GM19328 (cell line): Measurements from ENCODE around the gene STRN.
"Not testable (repeated sequence)": the region's sequence is repeated elsewhere in the genome, so short reads cannot be mapped to it uniquely, and the experiment has no call there.

Source experiments
- ATAC-seq: cut with Tn5 transposase; IDR thresholded peaks from one replicate; pipeline ENCODE4 v1.9.1; 2021; ENCODE audit warnings: mild to moderate bottlenecking, moderate library complexity; ENCODE audit not compliant: unreplicated experiment

The STRN gene

DNA sequence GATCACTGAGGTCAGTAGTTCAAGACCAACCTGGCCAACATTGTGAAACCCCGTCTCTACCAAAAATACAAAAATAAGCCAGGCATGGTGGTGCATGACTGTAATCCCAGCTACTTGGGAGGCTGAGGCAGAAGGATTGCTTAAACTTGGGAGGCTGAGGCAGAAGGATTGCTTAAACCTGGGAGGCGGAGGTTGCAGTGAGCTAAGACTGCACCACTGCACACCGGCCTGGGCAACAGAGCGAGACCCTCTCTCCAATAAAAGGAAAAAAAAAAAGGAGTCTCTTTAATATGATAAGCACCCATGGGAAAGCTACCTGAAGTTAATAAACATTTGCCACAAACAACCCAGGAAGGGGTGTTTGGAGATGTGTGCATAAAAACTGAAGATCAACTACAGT, 2.6 kb downstream of the STRN start:
- no peak for ATAC-seq

DNA sequence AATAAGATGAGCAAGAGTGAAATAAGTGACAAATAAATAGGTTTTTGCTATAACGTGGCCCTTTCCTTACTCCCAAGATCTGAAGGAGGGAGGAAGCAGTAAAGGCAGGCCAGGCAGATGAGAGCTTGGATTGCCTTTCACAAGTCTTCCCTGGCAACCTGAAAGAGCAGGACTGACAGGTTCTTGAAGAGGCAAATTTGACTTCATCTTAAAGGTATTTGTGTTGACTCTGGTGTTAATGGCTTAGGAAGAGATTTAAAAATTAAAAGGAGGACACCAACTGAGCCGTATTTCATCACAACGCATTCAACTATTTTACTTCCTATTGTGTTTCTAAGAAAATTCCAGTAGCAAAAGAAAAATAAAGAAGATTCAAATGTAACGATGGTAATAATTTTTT, 3.2 kb downstream of the STRN start:
- no peak for ATAC-seq

DNA sequence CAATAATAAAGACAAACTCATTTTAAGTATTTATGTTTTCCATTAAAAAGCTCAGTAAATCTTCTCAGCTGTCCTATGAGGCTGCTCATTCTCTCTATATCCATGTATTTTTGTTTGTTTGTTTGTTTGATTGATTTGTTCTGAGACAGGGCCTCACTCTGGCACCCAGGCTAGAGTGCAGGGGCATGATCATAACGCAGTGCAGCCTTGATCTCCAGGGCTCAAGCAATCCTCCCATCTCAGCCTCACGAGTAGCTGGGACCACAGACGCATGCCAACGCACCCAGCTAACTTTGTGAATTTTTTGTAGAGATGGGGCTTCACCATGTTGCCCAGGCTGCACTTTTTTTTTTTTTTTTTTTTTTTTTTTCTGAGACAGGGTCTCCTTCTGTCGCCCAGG, 5.6 kb downstream of the STRN start:
- ATAC-seq, result no peak

DNA sequence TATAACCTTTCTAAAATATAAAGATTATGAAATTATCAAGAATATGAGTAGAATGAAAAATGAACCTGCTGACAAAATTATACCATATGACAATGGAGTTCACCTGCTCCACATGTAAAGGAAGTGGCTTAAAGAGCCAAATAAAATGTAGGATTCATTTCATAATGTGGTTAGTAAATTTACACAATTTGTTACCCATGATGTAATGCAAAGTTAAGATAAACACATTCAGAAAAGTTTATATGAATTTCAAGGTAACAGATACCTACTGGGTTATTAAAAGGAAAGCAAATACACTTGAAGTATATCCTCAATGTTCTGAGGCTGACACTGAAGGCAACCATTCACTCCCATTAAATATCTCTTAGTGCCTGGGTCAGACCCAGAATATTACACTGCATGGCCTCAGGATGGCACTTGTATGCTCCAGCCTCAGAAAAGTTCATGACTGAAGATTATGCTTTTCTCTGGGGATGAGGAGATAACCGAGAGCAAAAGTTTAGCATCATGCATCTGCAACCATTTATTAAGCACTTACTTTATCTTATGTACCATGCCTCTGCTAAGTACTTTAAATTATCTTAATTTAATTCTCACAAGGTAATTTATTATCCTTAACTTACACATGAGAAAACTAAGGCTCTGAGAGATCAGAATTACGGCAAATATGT, 6.2 kb downstream of the STRN start:
- ATAC-seq, result no peak

DNA sequence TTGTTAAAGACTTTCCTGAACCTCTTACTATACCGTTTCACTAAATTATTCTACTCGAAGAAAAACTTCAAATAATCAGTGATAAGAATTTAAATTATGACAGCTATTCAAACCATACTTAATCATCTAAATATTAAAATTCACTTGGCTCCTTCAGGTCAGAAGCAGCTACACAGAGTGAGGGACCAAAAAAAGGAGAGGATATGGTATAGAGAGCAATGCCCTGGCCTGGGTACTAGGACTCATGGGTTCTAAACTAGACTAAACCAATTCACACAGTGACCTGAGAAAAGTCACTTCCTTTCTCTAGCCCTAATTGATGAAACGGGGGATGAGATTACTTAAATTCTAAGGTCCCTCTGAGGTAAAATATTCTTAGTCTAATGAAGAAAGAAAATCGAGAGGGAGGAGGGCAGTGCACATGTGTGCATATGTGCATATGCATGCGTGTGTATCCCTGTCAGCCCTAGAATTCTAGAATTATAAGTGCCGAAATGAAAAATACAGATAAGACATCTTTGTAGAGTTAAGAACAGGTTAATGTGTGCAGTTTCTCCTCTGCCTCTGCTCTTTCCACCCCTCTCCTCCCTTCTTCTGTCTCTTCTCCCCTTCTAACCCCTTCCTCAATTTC, 11.2 kb downstream of the STRN start:
- ATAC-seq, result no peak

DNA sequence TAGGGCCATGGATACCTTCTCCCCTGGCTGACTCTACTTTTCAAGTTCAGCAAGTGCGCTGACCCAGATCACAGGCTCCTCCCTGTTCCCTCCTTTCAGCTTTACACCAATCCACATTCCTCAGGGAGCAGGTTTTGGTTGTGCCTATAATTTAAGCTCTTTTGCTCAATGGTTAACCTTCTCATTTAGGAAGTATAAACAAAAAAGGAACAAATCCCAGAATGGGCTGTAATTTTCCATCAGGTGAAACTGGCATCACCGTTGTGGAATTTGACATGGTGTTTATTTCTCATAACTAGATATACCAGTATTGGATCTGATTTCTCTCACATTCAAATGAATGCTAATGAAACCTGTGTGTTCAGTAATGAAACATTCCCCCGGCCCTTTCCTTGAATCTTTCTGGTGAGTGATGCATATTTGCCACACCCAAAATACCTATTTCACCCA, 13.6 kb downstream of the STRN start:
- no peak for ATAC-seq

DNA sequence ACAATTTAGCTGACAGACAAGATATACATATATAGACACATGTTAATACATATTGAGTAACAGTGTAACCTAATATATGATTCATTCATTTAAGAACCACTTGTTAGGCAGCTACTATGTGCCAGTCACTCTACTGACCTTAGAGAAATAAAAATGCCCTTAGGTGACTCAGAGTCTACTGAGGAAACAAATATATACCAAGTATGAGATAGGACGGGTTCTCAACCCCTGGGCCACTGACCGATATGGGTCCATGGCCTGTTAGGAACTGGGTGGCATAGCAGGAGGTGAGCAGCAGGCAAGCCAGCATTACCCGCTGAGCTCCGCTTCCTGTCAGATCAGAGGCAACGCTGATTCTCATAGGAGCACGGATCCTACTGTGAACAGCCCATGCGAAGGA, 14.8 kb downstream of the STRN start:
- no peak for ATAC-seq

DNA sequence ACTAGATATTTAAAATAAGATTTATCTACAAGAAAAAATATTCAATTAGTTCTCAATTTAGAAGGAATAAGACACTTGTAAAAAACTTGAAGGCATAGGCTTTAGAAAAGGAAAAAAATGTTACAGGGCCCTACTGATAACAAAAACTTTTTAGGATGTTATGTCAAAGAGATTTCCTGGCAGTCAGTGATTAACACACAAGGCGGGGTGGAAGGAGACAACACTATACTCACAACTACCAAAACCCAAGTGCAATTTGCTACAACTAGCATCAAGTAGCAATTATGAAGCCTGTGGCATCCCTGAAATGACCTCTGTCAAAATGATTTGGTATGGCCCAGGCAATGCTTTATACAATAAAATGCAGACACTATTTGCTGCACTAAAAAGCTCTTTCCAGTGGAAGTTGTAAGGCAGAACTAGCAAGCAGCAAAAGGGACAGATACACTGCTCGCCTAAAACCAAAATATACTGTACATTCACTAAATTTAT, 15.3 kb downstream of the STRN start:
- ATAC-seq, result no peak

DNA sequence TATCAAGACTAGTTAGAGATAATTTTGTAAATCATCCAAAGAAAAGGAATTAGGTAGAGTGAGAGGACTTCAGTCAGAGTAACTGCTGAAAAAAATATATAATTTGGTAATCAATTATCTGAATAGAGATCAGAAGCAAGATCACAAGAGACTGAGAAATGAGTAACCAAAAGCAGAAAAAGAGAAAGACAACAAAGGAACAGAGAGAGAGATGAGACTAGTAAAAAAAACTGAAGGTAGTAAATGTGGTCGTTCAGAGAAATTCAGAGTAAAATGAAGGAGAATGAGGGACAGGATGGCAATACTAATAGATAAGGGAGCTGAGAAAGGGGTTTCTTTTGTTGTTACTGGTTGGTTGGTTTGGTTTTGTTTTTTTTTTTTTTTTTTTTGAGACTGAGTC, 16.5 kb downstream of the STRN start:
- no peak for ATAC-seq

DNA sequence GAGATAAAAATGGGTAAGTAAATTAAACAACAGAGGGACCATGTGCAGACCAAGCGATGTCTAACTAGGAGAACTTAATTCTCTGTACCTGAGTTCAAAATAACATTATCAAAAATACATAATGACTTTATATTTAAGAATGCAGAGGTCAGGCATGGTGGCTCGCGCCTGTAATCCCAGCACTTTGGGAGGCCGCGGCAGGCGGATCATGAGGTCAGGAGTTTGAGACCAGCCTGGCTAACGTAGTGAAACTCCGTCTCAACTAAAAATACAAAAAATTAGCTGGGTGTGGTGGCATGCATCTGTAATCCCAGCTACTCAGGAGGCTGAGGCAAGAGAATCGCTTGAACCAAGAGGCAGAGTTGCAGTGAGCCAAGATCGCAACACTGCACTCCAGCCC, 21.1 kb downstream of the STRN start:
- not testable (repeated sequence) for ATAC-seq

DNA sequence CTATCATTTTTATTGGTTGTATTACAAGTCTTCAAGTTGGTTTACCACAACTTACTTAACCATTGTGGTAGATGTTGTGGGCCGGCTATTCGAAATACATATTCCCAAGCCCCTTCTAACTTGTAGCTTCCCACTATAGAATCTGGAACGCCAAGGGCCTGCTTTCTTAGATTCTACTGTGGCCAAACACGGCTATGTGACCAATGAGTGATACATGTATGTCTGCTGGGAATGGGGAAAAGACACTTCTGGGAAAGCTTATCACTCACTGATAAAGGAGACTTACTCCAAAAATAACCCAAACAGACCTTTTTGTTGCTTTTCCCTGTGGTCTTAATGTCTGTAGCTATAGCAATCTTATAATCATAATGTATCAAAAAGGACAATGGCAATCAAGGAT, 24.5 kb downstream of the STRN start:
- no peak for ATAC-seq

DNA sequence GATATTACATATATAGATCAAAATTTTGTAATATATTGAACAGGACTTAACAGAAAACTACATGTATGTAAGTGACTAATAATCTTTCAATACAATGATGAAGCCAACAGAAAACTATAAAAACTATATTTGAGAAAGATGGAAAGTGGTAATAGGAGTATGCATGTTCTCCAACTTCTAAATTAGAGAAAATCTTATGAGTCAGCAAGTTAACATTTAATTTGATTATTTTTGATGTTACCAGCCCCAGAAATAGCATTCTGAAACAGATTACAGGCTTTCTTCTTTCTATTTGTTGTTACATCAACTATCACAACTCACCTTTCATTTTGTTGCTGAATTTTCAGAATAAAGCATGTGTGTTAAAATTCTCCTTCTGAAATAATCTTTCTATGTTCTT, 29.8 kb downstream of the STRN start:
- ATAC-seq, result not testable (repeated sequence)

DNA sequence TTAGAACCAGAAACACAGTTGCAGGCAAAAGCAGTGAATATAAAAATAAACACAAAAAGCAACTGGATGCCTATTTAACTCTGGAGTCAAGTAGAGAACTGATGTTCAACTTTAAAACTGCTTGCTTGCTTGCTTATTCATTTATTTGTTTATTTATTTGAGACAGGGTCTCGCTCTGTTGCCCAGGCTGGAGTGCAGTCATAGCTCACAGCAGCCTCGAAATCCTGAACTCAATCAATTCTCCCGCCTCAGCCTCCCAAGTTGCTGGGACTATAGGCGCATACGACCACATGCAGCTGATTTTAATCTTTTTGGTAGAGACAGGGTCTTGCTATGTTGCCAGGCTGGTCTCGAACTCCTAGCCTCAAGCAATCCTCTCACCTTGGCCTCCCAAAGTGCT, 34.6 kb downstream of the STRN start:
- ATAC-seq, result not testable (repeated sequence)

DNA sequence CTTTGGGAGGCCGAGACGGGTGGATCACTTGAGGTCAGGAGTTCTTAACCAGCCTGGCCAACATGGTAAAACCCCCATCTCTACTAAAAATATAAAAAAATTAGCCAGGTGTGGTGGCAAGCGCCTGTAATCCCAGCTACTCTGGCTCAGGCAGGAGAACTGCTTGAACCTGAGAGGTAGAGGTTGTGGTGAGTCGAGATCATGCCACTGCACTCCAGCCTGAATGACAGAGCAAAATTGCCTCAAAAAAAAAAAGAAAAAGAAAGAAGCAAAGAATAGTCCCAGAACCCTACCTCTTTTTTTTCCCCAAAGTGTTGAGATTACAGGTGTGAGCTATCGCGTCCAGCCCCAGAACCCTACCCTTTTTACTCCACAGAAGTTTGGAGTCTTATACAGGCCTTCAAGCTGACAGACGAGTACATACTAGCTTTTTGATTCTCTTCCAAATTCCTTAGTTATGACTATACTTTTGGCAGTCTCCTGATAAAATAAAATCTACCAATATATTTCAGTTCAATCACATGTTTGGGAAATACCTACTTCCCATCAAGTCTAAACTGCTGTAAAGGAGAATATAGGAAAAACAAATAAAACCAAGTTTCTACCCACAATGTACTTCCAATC, 35.4 kb downstream of the STRN start:
- not testable (repeated sequence) for ATAC-seq

DNA sequence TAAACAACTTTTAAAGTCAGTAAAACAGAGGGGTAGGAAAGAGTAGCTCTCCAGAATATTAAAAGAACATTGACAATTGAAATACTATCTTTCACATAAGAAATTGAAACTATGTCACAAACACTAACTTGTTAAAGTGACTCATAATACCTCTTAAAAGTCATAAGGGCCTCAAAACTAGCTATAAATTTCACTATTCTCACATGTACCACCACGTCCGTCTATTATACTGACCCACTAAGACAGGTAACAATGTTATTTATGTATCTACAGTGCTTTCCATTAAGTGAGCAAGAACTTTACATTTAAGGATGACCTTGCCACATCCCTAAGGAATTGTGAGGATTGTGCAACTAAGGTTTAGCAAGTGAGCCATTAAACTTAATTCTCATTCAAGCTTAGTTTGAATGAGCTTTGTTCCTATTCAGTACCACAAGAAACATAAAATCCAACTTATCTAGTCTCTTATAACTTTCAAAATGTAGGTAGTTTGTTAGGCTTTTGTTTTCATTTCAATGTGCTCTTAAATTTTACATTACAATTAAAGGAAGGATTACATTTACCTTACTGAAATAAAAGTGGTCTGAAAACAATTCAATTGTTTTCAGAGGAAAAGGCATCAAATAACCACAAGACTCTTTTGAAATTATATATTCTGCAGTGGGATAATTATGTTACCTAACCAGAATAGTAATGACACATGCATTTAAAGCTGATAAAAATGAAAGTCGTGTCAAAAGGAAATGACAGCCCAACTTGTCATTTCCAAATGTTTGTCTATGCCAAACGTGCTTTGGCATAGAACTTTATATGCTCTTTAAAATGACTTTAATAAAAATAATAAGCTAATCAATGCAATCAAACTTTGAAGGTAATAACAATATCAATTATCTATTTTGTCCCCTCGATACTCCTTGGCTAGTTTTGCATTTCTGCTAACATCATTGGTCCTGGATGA, 39.9 kb downstream of the STRN start:
- ATAC-seq, result not testable (repeated sequence)

DNA sequence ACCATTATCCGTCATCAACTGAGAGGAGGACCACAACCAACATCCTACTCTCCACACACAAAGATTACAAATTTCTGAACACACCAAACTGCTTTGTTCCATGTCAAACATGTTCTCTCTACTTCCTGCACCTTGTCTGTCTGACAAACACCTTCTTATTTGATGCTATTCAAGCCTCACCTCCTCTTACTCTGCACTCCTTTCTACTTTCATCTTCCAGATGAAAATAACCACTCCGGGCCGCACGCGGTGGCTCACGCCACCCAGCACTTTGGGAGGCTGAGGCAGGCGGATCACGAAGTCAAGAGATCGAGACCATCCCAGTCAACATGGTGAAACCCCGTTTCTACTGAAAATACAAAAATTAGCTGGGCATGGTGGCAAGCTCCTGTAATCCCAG, 43.7 kb downstream of the STRN start:
- ATAC-seq, result not testable (repeated sequence)

DNA sequence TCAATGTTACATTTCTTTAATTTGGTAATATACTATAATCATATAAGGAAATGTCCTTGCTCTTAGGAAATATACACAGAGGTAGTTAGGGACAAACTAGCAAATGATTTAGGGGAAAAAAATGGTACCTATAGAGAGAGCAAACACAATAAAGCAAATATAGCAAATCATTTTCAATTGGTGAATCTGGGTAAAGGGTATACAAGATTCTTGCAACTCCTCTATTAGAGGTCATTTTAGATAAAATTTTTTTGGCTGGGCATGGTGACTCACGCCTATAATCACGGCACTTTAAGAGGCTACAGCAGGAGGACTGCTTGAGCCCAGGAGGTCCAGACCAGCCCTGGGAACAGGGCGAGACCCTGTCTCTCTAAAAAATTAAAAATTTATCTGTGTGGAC, 44.4 kb downstream of the STRN start:
- no peak for ATAC-seq

DNA sequence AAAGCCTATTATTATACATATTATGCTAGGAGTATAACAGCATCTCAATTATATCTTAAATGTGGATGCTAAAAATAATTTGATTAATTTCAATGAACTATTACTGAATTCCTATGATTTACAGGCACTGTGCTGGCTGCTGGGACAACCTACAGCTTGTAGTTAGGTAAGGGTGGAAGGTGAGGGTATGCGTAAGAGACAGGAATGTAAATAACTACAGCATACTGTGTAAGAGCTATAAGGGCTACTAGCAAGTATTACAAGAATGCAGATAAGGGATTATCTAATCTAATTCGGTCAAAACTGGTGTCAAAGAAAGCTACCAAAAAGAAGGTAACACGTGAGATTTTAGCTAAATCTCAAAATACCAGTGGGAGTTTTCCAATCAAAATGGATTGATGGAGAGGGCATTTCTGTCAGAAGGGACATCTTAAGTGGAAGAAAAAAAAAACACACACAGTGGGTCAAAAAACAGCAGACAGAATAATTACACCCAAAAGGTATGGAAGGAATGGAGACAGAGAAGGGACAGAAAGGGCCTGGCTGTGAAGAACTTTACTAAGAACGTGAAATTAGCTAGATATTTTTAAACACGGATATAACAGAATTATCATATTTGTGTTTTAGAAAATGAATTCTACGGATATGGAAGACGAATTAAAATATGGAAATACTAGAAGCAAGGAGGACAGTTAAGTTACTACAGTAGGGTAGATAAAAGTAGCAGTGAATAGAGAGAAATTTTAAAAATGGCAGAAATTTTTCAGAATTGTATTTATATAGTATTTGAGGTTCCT, 47.1 kb downstream of the STRN start:
- no peak for ATAC-seq

DNA sequence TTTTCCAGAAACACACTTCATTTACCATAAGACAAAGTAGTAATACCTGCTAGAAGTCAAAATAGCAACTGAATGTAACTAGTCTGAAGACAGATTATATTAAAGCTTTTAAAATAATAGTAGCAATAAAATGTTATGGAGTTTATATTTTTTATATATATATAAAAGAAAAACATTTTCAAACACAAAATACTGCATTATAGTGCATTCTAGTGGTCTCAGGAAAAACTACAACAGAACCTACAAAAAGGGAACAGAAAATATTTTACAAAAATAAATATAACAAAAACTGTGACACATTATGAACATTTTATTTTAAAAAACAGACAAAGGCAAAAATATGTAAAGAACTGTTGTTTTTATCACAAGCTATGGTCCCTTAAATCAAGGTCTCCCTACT, 48.0 kb downstream of the STRN start:
- ATAC-seq, result no peak

DNA sequence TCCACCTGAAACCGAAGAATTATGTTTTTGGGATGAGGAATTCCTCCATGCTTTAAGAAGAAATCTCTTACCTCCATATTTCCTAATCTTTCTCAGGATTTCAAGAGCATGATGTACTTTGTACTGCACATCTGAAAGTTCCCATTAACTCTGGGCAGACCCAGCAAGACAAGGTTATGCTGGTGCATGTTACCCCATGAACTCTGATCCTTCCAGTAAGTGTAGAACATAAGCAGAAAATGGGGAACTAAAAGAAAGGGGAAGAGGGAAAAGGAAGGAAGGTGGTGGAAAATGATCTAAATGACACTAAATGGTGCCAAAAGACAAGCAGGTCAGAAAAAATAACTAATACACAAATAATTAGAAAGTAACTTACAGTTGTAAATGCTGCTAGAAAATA, 50.7 kb downstream of the STRN start:
- no peak for ATAC-seq
